Measurements from ENCODE around the gene DARS1. TPM values are rescaled to one million over a fixed set of nuclear protein-coding genes. Genes with fewer than 3 reads are reported as not detected.

DARS1 gene
- polyA plus RNA-seq, 1 donor (not counting 4 experiments of a cell fraction or from before 2014, with no cell fraction given), result 129 TPM

- H3K4me1 ChIP-seq (ENCODE audit: control insufficient read depth, extremely low read depth, insufficient read depth, low read length), result peaks cover 12% of the 10 kb centered on the region
- peaks cover 30% of the 10 kb centered on the region for H3K79me2 ChIP-seq (ENCODE audit: control insufficient read depth, insufficient read depth, low read length)
- FAIRE-seq (no peak), DNase-seq (ENCODE audit: low read depth, low spot score) (no peak)
- H3K9me3 ChIP-seq (ENCODE audit: control insufficient read depth, low read depth, low read length), result no peaks in the 10 kb centered on the region
- no peak for TF ChIP-seq CTCF (optimal IDR thresholded peaks at IDR 0.05 in 1 of 3, IDR thresholded peaks at IDR 0.05 in 1 of 3, conservative IDR thresholded peaks at IDR 0.05 in 1 of 3; ENCODE audit: extremely low read depth in 1 of 3, insufficient read depth in 2 of 3, low read length in 3 of 3)
- TF ChIP-seq EZH2 (IDR thresholded peaks at IDR 0.05; ENCODE audit: low read length), result no peak
- H3K27ac ChIP-seq (ENCODE audit: control insufficient read depth, insufficient read depth, low read length), result peak overlapping the region; percentile 97
- peak overlapping the region; percentile 98 for H3K9ac ChIP-seq (ENCODE audit: control insufficient read depth, extremely low read depth, insufficient read depth, low read length)
- peak overlapping the region; percentile 86 to 98 (median 89) for H3K4me3 ChIP-seq (ENCODE audit: control insufficient read depth in 2 of 3, extremely low read depth in 1 of 3, insufficient read depth in 2 of 3, low read depth in 1 of 3, low read length in 3 of 3)
- H3K27me3 ChIP-seq (ENCODE audit: control insufficient read depth, extremely low read depth, insufficient read depth, low read length), result no peaks in the 10 kb centered on the region
- no peaks in the 10 kb centered on the region for H4K20me1 ChIP-seq (ENCODE audit: control insufficient read depth, extremely low read depth, insufficient read depth, low read length)
- dilution Hi-C loops (cut with MboI; ENCODE audit: extremely low pct_ligation_motif_present, low sequenced_read_pairs), result no loop called here
- no peaks in the 10 kb centered on the region for H3K9me1 ChIP-seq (ENCODE audit: control insufficient read depth, extremely low read depth, insufficient read depth, low read length)
- H3K36me3 ChIP-seq (ENCODE audit: control insufficient read depth in 2 of 2, extremely low read depth in 1 of 2, insufficient read depth in 2 of 2, low read length in 2 of 2), result peaks cover 0 to 10% of the 10 kb centered on the region in 2 experiments
- peak overlapping the region; percentile 95 for H3K4me2 ChIP-seq (ENCODE audit: control insufficient read depth, extremely low read depth, insufficient read depth, low read depth, low read length)
- peak overlapping the region; percentile 97 for H2AFZ ChIP-seq (ENCODE audit: control insufficient read depth, low read length)
These were observed 484 bp upstream of the DARS1 start for GRCh38 chr2:135985826-135986393.

- Histone ChIP-seq H3K4me2 (ENCODE audit: control insufficient read depth, extremely low read depth, insufficient read depth, low read depth, low read length) (peak overlapping the region; percentile 95), H3K4me3 (ENCODE audit: control insufficient read depth in 2 of 3, extremely low read depth in 1 of 3, insufficient read depth in 2 of 3, low read depth in 1 of 3, low read length in 3 of 3) (peak overlapping the region; percentile 86 to 98 (median 89)), H3K79me2 (ENCODE audit: control insufficient read depth, insufficient read depth, low read length) (peaks cover 38% of the 10 kb centered on the region), H3K9ac (ENCODE audit: control insufficient read depth, extremely low read depth, insufficient read depth, low read length) (peak overlapping the region; percentile 98), H3K9me1 (ENCODE audit: control insufficient read depth, extremely low read depth, insufficient read depth, low read length) (no peaks in the 10 kb centered on the region), H4K20me1 (ENCODE audit: control insufficient read depth, extremely low read depth, insufficient read depth, low read length) (no peaks in the 10 kb centered on the region), H3K9me3 (ENCODE audit: control insufficient read depth, low read depth, low read length) (no peaks in the 10 kb centered on the region), H3K27me3 (ENCODE audit: control insufficient read depth, extremely low read depth, insufficient read depth, low read length) (no peaks in the 10 kb centered on the region), H2AFZ (ENCODE audit: control insufficient read depth, low read length) (peak overlapping the region; percentile 92), H3K27ac (ENCODE audit: control insufficient read depth, insufficient read depth, low read length) (peak overlapping the region; percentile 97), H3K4me1 (ENCODE audit: control insufficient read depth, extremely low read depth, insufficient read depth, low read length) (peaks cover 12% of the 10 kb centered on the region), H3K36me3 (ENCODE audit: control insufficient read depth in 2 of 2, extremely low read depth in 1 of 2, insufficient read depth in 2 of 2, low read length in 2 of 2) (peaks cover 5 to 20% of the 10 kb centered on the region in 2 experiments)
- no peak for TF ChIP-seq EZH2 (IDR thresholded peaks at IDR 0.05; ENCODE audit: low read length)
- no peak for TF ChIP-seq CTCF (optimal IDR thresholded peaks at IDR 0.05 in 1 of 3, IDR thresholded peaks at IDR 0.05 in 1 of 3, conservative IDR thresholded peaks at IDR 0.05 in 1 of 3; ENCODE audit: extremely low read depth in 1 of 3, insufficient read depth in 2 of 3, low read length in 3 of 3)
- DNase-seq (ENCODE audit: low read depth, low spot score) (no peak), FAIRE-seq (no peak)
- dilution Hi-C loops (cut with MboI; ENCODE audit: extremely low pct_ligation_motif_present, low sequenced_read_pairs), result no loop called here
These were observed 1.0 kb downstream of the DARS1 start for GRCh38 chr2:135984199-135985017.

Measured in keratinocyte (primary cell).